Measurements from ENCODE around the gene FAM81B.

FAM81B gene

DNA sequence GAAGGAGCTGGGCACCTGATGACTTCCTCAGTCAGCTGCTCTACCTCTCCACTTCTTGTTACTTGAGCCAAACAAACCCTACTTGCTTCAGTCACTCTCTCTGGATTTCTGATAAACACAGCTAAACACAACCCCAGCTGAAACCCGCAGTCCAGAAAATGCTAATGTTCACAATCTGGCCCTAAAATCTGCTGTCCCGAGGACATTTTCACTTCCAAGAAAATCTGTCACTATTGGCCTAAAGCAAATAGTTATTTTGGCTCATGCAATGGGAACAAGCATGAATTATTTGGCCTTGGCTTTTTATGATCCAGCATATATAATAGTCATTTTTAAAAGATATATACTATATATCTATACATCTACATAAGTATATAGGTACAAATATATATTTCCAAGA, 19.1 kb downstream of the FAM81B start:
- H3K36me3 ChIP-seq (ENCODE audit: control insufficient read depth in 2 of 2, insufficient read depth in 1 of 2, low read length in 2 of 2), result no peaks in the 10 kb centered on the region
- ChIA-PET CTCF (interaction anchor here (0.7 kb wide), 1 partner anchor 542 kb away, joined by 3 read pairs; no protein-coding TSS in a partner anchor), POLR2A (no interaction called here)
- TF ChIP-seq ZFP41 (tag by site-specific recombination; IDR thresholded peaks at IDR 0.05; ENCODE audit: borderline replicate concordance) (no peak), ZNF560 (tag by site-specific recombination; IDR thresholded peaks at IDR 0.05; ENCODE audit: borderline replicate concordance) (no peak), ZSCAN16 (tag by site-specific recombination; IDR thresholded peaks at IDR 0.05) (no peak), ZNF202 (tag by site-specific recombination; IDR thresholded peaks at IDR 0.05; ENCODE audit: borderline replicate concordance) (no peak), ZNF776 (tag by site-specific recombination; IDR thresholded peaks at IDR 0.05; ENCODE audit: borderline replicate concordance) (no peak), ZFP3 (tag by site-specific recombination; IDR thresholded peaks at IDR 0.05; ENCODE audit: low read depth) (no peak), KLF7 (tag by site-specific recombination; IDR thresholded peaks at IDR 0.05; ENCODE audit: borderline replicate concordance) (no peak), ZNF521 (tag by site-specific recombination; IDR thresholded peaks at IDR 0.05) (no peak), ZNF580 (tag by site-specific recombination; IDR thresholded peaks at IDR 0.05) (no peak), ZNF174 (tag by site-specific recombination; IDR thresholded peaks at IDR 0.05) (no peak)
- TF ChIP-seq, protein P1, sequence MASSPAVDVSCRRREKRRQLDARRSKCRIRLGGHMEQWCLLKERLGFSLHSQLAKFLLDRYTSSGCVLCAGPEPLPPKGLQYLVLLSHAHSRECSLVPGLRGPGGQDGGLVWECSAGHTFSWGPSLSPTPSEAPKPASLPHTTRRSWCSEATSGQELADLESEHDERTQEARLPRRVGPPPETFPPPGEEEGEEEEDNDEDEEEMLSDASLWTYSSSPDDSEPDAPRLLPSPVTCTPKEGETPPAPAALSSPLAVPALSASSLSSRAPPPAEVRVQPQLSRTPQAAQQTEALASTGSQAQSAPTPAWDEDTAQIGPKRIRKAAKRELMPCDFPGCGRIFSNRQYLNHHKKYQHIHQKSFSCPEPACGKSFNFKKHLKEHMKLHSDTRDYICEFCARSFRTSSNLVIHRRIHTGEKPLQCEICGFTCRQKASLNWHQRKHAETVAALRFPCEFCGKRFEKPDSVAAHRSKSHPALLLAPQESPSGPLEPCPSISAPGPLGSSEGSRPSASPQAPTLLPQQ (tag by site-specific recombination; IDR thresholded peaks at IDR 0.05), result no peak
- TF ChIP-seq, protein P2, sequence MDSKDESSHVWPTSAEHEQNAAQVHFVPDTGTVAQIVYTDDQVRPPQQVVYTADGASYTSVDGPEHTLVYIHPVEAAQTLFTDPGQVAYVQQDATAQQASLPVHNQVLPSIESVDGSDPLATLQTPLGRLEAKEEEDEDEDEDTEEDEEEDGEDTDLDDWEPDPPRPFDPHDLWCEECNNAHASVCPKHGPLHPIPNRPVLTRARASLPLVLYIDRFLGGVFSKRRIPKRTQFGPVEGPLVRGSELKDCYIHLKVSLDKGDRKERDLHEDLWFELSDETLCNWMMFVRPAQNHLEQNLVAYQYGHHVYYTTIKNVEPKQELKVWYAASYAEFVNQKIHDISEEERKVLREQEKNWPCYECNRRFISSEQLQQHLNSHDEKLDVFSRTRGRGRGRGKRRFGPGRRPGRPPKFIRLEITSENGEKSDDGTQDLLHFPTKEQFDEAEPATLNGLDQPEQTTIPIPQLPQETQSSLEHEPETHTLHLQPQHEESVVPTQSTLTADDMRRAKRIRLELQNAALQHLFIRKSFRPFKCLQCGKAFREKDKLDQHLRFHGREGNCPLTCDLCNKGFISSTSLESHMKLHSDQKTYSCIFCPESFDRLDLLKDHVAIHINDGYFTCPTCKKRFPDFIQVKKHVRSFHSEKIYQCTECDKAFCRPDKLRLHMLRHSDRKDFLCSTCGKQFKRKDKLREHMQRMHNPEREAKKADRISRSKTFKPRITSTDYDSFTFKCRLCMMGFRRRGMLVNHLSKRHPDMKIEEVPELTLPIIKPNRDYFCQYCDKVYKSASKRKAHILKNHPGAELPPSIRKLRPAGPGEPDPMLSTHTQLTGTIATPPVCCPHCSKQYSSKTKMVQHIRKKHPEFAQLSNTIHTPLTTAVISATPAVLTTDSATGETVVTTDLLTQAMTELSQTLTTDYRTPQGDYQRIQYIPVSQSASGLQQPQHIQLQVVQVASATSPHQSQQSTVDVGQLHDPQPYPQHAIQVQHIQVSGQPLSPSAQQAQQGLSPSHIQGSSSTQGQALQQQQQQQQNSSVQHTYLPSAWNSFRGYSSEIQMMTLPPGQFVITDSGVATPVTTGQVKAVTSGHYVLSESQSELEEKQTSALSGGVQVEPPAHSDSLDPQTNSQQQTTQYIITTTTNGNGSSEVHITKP (tag by site-specific recombination; IDR thresholded peaks at IDR 0.05), result no peak
- no peak overlapping the region for H3K4me3 ChIP-seq (ENCODE audit: low read depth, low read length)
- H3K9me3 ChIP-seq (ENCODE audit: control insufficient read depth, insufficient read depth, low read depth, low read length), result no peaks in the 10 kb centered on the region
- H3K27ac ChIP-seq (ENCODE audit: extremely low read depth, low read depth, low read length), result no peak overlapping the region
- H3K4me1 ChIP-seq (ENCODE audit: control insufficient read depth, insufficient read depth, low read length), result no peaks in the 10 kb centered on the region

GRCh38 chr5:95411474-95411873, 20.3 kb downstream of the FAM81B start:
- Histone ChIP-seq H3K27ac (ENCODE audit: extremely low read depth, low read depth, low read length) (no peak overlapping the region), H3K9me3 (ENCODE audit: control insufficient read depth, insufficient read depth, low read depth, low read length) (no peaks in the 10 kb centered on the region), H3K36me3 (ENCODE audit: control insufficient read depth in 2 of 2, insufficient read depth in 1 of 2, low read length in 2 of 2) (no peaks in the 10 kb centered on the region), H3K4me1 (ENCODE audit: control insufficient read depth, insufficient read depth, low read length) (no peaks in the 10 kb centered on the region), H3K4me3 (ENCODE audit: low read depth, low read length) (no peak overlapping the region)
- ChIA-PET CTCF (no interaction called here), POLR2A (no interaction called here)
- TF ChIP-seq REPIN1 (tag by site-specific recombination; IDR thresholded peaks at IDR 0.05; ENCODE audit: low read depth) (no peak), ZNF654 (tag by site-specific recombination; IDR thresholded peaks at IDR 0.05; ENCODE audit: low read depth) (no peak), ZBTB21 (tag by site-specific recombination; IDR thresholded peaks at IDR 0.05) (no peak), SCRT2 (tag by site-specific recombination; IDR thresholded peaks at IDR 0.05) (no peak), ZXDB (tag by site-specific recombination; IDR thresholded peaks at IDR 0.05) (no peak)
- TF ChIP-seq, protein P3, sequence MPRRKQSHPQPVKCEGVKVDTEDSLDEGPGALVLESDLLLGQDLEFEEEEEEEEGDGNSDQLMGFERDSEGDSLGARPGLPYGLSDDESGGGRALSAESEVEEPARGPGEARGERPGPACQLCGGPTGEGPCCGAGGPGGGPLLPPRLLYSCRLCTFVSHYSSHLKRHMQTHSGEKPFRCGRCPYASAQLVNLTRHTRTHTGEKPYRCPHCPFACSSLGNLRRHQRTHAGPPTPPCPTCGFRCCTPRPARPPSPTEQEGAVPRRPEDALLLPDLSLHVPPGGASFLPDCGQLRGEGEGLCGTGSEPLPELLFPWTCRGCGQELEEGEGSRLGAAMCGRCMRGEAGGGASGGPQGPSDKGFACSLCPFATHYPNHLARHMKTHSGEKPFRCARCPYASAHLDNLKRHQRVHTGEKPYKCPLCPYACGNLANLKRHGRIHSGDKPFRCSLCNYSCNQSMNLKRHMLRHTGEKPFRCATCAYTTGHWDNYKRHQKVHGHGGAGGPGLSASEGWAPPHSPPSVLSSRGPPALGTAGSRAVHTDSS (tag by site-specific recombination; IDR thresholded peaks at IDR 0.05), result no peak

Measured in HEK293 (cell line).